GM18511 (cell line): ENCODE measurements around the gene DAZAP2.
"Not testable (repeated sequence)": the region's sequence is repeated elsewhere in the genome, so short reads cannot be mapped to it uniquely, and the experiment has no call there.

Source experiments
- ATAC-seq: cut with Tn5 transposase; IDR thresholded peaks from one replicate; pipeline ENCODE4 v1.9.1; 2021; ENCODE audit warnings: mild to moderate bottlenecking, moderate library complexity; ENCODE audit not compliant: unreplicated experiment

Gene DAZAP2

DNA sequence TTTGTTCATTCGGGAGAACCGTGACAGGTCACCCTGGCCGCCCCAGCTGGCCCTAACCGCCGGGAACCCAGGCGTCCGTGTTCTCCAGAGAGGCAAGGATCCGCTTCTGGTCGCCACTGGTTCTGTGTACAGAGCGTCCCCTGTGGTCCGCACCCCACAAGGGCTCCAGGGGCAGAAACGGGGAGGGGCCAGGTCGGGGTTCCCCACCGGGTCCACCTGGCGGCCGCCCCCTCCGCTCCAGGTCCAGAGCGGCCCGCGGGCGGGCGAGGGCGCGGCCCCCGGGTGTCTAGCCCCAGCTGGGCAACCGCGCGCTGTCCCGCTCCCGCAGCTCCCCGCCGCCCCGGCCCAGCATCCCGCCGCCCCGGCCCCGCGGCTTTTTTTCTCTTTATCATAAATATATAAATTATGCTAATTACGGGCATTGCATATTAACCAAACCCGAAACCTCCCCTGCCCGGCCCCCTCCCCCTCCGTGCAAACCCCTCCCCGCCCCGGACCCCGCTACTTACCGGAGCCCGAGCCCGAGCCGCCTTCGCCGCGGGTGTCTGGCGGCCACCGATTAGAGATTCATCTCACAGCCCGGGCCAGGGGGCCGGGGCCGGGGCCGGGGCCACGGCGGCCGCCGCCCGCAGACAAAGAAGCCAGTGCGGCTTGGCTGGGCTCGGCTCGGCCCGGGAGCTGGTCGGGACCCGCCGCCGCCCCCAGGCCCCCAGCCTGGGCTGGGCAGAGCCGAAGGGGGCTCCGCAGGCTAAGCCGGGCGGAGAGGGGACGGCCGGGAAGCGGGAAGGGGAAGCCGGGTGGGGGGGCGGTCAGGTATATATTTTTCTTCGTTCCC is 21.3 kb upstream of the DAZAP2 start:
- peak; percentile 57 for ATAC-seq

DNA sequence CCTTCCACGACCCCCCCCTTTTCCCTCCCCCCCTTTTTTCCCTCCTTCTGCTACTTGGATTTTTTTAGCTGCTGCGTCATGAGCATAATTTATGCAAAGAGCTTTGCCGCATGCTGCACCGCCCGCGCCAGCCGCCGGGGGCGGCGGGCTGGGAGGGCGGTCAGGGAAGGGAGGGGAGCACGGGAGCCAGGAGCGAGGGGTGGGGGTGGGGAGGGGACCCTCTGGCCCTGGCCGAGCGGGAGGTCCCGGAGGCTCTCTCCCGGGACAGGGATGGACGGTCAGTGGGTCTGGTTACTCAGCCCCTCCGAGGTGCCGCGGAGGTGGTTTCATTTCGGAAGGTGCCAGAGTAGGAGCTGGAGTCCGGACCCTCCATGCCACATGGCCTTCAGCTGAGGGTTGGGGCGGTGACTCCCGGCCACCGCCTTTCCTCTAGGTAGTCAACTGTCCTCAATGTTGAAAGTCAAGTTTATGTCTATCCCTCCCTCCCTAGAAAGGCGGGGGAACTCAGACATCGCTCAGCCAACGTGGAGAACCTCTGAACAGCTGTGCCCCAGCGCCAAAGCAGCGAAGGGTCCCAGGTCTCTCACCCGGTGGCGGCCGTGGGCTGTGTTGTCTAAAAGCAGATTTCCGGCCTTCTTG is 20.5 kb upstream of the DAZAP2 start, which contains the start of gene POU6F1:
Gene POU6F1 (minus strand): TSS at position 95 of the 639 bp plus-strand sequence. CDS start 11,226 bp downstream, outside the sequence.
- ATAC-seq = peak; percentile 80

DNA sequence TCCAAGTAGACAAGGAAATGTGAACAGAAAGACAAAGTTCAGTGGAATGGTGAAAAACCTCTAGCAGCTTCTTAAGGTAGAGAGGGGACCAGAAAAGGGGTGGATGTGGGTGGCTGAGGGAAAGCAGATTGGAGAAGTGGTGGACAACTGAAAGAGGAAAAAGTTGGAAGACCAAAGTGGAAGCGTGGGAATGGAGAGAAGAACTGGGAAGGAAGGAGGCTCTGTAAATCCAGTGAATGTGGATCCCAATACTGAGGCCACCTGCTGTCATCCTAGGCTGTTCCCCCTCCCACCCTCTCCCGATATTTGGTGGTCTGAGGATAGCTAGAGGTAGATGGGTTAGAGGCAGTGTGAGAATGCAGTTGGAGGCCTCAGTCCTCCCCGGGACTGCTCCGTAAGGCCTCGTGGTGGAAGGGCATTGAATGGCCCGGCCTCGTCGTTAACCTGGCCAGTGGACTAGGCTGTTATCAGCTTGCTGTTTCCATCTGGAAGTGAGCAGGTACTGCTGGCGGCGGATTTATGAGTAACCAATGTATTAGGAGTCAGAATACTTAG is 19.9 kb upstream of the DAZAP2 start:
- no peak for ATAC-seq

DNA sequence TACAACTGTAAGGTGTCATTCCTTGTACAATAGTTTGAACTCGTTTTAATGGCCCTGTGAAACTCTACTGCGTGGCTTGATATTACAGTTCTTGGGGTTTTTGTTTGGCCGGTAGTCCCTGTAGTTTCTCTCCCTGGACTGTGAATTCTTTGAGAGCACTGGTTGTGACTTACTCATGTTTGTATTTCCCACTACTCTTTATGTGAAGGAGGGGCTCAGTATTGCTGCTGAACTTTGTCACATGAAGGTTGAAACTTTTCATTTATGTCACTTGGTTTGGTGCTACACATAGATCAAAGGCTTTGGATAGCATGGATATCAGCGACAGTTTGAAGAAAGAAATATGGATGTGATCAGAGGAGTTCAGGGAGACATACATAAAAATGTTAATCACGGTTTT is 19.3 kb upstream of the DAZAP2 start:
- ATAC-seq = no peak

DNA sequence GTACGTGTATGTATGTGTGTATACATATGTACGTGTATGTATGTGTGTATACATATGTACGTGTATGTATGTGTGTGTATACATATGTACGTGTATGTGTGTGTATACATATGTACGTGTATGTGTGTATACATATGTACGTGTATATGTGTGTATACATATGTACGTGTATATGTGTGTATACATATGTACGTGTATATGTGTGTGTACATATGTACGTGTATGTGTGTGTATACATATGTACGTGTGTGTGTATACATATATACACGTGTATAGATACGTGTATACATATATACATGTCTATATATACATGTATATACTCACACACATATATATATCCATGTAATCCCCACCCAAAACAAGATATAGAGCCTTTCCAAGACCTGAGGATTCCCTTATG is 18.8 kb upstream of the DAZAP2 start:
- ATAC-seq = not testable (repeated sequence)

DNA sequence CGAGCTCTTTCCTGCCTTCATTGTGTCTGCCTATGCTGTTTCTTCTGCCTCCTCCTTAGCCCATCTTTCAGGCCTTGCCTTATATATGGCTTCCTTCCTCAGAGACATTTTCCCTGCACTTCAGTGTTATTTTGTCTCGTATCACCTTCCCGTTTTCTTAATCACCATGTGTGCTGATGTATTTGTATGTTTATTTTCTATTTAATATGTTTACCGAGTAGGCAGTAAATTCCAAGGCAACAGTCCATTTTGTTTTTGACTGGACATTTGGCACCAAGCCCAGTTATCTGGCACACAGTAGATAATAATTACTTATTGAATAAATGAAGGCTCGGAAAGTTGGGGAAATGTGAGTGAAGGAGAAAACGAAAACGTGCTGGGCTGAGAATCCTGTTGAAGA is 16.2 kb upstream of the DAZAP2 start:
- ATAC-seq = no peak

DNA sequence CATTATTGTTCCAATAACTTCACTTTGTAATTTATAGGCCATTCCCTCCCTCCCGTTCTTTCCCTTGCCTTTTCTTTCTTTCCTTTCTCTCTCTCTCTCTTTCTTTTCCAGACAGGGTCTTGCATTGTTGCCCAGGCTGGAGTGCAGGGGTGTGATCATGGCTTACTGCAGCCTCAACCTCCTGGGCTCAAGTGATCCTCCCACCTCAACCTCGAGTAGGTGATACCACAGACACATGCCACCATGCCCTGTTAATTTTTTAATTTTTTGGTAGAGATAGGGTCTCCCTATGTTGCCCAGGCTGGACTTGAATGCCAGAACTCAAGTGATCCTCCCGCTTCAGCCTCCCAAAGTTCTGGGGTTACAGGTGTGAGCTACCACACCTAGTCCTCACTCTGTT is 14.0 kb upstream of the DAZAP2 start:
- no peak for ATAC-seq

DNA sequence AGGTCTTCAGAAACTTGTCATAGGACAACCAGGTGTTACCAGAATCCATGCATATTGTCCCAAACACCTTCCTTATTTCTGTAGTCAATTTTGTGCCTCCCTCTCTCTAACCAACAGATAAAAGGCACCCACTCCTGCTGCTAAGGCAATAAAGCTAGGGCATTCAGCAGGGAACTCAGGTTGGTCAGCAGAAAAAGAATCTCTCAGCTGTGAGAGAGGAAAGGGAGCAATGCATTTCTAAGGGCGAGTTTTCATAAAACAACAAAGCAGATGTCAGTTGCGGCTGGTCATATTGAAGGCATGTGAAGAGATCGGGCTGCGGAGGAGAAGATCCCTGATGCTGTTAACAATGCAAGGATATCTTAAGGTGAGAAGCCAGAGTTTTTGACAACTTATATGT is 13.4 kb upstream of the DAZAP2 start:
- no peak for ATAC-seq

DNA sequence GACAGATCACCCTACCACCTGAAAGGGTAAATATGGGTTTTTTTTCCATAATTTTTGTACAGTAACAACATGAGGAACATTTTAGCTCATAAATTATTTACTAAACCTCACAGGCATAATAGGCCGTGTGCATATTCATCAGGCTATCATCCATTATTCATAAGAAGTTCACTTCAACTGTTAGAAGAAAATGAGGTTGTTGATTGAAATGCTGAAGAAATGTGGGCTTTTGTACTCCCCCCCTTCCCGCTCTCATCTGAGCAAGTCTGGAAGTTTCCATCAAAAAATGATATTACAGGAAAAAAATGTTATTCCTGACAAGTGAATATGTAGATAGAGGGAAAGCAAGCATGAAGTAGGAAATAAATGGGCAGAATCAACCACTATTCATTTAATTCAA is 12.9 kb upstream of the DAZAP2 start:
- no peak for ATAC-seq

DNA sequence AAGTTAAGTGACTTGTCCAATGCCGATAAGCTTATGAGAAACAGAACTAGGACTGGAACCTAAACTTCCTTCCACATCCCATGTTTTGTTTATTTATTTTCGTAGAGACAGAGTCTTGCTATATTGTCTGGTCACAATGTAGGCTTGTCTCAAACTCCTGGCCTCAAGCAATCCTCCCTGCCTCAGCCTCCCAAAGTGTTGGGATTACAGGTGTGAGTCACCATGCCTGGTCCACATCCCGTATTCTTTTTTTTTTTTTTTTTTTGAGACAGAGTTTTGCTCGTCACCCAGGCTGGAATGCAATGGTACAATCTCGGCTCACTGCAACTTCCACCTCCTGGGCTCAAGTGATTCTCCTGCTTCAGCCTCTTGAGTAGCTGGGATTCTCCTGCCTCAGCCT is 11.5 kb upstream of the DAZAP2 start:
- not testable (repeated sequence) for ATAC-seq

DNA sequence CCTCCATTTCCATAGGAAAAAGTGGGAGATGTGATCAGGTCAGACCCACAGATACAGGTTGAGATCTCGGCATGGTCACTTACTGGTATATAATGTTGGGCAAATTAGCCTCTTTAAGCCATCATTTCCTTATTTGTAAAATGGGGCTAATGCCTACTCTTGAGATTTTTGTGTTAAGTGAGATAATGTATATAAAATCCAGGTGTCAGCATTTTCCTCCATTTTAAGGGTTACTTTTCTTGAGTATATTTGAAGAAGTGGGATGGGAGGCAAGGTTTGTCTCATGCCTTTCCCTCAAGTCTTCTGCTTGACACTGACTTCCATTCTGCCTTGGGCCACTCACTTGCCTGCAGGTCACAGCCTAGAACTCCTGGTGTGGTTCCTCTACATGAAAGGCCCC is 10.7 kb upstream of the DAZAP2 start:
- no peak for ATAC-seq

DNA sequence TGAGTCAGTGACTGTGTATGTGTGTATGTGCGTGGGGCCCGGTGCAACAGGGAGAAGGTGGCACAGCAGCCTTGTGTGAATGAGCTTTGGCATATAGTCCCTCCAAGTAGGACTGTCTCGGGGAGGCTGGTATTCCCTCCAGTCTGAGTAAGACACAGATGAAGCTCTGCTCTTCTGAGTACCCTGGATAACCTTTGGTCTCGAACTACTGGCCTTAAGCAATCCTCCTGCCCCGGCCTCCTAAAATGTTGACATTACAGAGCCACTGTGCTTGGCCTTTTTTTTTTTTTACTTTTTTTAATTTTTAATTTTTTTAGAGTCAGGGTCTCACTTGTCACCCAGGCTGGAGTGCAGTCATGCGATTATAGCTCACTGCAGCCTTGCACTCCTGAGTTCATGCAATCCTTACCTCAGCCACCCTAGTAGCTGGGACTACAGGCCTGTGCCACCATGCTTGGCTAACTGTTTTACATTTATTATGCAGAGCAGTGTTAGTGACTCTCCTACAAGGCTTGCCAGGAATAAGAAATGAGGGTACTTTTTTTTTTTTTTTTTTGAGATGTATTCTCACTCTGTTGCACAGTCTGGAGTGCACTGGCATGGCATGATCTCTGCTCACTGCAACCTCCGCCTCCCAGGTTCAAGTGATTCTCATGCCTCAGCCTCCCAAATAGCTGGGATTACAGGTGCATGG is 9.4 kb upstream of the DAZAP2 start:
- ATAC-seq = no peak

DNA sequence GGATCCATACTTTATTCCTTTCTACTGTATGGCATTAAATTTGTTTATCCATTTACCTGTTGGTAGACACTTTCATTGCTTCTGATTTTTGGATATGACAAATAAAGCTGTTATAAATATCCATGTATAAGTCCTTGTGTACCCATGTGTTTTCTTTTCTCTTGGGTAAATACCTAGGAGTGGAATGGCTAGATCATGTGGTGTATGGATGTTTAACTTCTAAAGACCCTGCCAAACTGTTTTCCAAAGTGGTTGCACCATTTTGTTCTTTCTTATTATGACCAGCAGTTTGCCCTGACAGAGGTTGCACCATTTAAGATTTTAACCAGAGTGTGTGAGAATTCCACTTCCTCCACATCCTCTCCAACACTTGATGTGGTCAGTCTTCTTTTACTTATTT is 6.0 kb upstream of the DAZAP2 start:
- no peak for ATAC-seq

DNA sequence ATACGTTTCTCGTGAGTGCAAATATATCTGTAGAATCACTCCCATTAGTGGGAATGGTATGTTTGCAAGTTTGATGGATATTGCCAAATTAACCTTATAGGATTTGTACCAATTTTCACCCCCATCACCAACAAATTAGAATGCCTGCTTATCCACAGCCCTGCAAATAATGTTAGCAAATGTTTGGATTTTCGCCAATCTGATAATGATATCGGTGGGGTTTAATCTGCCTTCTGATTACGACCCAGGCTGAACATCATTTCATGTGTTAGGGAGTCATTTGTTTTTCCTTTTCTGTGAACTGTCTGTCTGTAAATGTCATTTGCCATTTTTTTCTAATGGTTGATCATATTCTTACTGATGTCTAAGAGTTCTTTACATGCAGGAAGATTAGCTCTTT is 4.1 kb upstream of the DAZAP2 start:
- no peak for ATAC-seq

DNA sequence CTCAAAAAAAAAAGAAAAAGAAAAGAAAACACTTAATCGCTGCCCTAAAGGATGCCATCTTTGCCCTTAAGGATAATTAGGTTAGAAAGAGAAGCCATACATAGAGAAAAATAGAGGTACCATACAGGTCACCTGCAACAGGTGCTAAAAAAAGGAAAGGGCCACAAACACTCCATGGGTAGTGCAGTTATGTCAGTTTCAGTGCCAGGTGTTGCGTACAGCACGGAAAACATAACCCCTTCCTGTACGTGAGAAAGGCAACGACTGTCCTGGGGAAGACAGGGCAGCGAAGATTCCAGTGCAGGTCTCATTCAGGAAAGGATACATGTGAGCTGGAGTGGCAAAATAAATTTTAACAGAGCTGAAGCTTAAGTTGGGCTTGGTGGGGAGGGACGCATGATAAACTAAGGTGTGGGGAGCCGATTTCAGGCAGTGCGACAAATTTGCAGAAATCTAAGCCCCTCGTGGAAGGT is 553 bp upstream of the DAZAP2 start:
- no peak for ATAC-seq

DNA sequence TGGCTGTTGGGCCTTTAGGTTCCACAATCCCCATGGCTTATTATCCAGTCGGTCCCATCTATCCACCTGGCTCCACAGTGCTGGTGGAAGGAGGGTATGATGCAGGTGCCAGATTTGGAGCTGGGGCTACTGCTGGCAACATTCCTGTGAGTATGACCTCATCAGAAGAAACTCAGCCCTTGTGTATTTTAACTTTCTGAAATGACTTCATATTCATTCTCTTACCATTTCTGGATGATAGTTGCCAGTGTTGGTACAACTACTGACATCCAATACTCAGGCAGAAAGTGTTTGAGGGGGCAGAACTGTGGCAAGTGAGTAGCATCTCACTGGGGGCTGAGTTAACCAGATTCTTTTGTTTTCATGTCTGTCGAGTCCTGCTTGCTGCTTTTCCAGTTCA is 2.3 kb downstream of the DAZAP2 start:
- ATAC-seq = no peak

DNA sequence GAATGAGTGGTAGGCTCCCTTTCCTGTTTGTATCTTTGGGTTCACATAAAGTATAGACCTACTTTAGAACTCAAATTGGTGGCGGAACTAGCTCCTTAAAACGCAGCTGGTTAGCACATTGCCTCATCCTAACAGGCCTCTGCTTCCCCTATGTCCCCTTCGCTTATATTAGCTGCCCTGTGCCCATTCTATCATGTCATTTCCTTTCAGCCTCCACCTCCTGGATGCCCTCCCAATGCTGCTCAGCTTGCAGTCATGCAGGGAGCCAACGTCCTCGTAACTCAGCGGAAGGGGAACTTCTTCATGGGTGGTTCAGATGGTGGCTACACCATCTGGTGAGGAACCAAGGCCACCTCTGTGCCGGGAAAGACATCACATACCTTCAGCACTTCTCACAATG is 3.5 kb downstream of the DAZAP2 start:
- ATAC-seq = no peak

DNA sequence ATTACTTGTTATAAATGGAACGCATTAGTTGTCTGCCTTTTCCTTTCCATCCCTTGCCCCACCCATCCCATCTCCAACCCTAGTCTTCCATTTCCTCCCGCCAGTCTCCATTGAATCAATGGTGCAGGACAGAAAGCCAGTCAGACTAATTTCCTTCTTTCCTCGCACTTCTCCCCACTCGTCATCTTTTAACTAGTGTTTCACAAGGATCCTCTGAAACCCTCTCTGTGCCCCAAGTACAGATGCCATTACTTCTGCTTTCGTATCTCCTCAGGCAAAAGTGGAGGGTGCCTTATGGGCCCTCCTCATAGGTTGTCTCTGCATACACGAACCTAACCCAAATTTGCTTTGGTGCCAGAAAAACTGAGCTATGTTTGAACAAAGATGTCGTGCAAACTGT is 4.2 kb downstream of the DAZAP2 start:
- no peak for ATAC-seq

DNA sequence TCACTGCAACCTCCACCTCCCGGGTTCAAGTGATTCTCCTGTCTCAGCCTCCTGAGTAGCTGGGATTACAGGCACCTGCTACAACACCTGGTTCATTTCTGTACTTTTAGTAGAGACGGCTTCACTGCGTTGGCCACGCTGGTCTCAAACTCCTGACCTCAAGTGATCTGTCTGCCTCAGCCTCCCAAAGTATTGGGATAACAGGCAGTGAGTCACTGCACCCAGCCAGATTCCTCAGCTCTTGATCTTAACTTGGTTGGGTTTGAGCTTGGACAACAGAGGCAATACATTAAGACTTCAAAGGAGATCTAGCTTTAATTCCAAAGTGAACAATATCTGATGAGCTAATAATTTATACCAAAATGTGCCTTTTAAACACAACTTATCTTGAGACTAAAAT is 5.6 kb downstream of the DAZAP2 start:
- ATAC-seq = no peak

DNA sequence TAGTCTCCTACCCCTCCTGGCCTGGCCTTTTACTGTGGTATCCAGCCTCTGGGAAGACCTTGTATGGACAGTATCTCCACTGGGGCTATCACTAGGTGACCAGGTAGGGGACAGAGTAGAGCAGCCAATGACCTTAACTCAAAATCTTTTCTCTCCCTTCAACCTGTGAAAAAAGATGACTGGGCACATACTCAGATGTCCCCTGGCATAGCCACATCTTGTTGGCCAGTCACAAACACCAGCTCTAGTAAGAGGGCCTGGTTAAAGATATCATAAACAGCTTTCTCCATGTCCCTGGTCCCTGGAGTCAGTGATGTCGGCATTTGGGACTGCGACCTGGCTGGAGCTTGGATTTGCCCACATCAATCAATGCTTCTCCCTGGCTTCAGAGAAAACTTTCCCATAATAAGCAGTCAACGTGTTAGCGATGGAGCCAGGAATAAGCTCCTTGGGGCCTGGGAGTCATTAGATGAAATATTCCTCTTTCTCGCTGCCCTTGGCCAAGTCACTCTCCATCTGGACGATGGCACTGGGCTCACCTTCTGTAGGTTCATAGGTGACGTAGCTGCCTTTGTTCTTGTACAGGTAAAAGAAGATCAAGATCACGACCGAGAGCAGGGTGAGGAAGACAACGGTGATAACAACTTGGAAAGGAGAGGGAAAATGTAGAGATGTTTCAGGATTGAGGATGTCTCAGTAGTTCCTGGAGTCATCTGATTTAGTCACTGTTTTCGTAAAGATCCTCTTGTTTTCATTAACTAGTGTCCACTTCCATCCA is 7.0 kb downstream of the DAZAP2 start:
- ATAC-seq = no peak
